Measurements from ENCODE around the gene FLRT2. TPM values are rescaled to one million over a fixed set of nuclear protein-coding genes. Genes with fewer than 3 reads are reported as not detected.

FLRT2 gene
- total RNA-seq = 1 to 10 TPM in 1 of 2 donors, under 1 TPM in 1; 0.25 to 1.5 TPM

- Mint-ChIP-seq H3K27ac (no peak within 1 kb of the TSS), H3K9me3 (peaks cover 3% of the 10 kb centered on the region), H3K4me3 (peak within 1 kb of the TSS; percentile 77), H3K4me1 (ENCODE audit: low read depth in 2 of 2) (peaks cover 20 to 29% of the 10 kb centered on the region in 2 donors), H3K36me3 (no peaks in the 10 kb centered on the region), H3K27me3 (peaks cover 52 to 66% of the 10 kb centered on the region in 2 donors)
- ATAC-seq = no peak
- no peak for DNase-seq (ENCODE audit: low spot score)
Observed at GRCh38 chr14:85529803-85530574, at the start of gene FLRT2. FLRT2 (plus strand) TSS chr14:85530144; CDS start chr14:85621515, 91,371 bp downstream.

GRCh38 chr14:85481471-85481870, 48.5 kb upstream of the FLRT2 start:
- ATAC-seq (no peak), DNase-seq (ENCODE audit: low spot score) (no peak)
- no peaks in the 10 kb centered on the region for H3K36me3 Mint-ChIP-seq
- H3K27me3 Mint-ChIP-seq = no peaks in the 10 kb centered on the region
- no peak overlapping the region for H3K27ac Mint-ChIP-seq
- H3K4me3 Mint-ChIP-seq = no peak overlapping the region
- H3K9me3 Mint-ChIP-seq = peaks cover 1% of the 10 kb centered on the region
- H3K4me1 Mint-ChIP-seq (ENCODE audit: low read depth in 2 of 2) = peaks cover 0 to 5% of the 10 kb centered on the region in 2 donors

DNA sequence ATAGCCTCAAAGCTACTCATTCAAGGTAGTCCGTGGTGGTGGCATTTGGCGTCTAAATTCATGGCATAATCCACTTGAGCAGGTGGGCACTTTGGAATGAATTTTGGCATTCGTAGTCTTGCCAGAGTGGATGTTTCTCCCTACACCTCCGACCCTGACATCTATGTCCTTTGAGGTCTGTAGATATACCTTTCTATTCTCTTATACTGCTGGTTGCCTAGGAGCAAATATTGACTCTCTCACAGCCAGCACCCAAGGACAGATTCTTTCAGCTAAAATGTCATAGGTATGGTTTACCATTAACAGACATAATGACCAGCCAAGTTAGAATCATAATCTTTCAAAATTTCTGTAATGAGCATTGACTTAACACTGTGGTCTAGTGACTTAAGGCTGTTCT, 47.4 kb upstream of the FLRT2 start:
- Mint-ChIP-seq H3K4me3 (no peak overlapping the region), H3K27me3 (no peaks in the 10 kb centered on the region), H3K36me3 (no peaks in the 10 kb centered on the region), H3K9me3 (no peaks in the 10 kb centered on the region), H3K27ac (no peak overlapping the region), H3K4me1 (ENCODE audit: low read depth in 2 of 2) (peaks cover 0 to 5% of the 10 kb centered on the region in 2 donors)
- DNase-seq (ENCODE audit: low spot score) (no peak), ATAC-seq (no peak)

GRCh38 chr14:85483037-85483436, 46.9 kb upstream of the FLRT2 start:
- H3K4me3 Mint-ChIP-seq = no peak overlapping the region
- no peaks in the 10 kb centered on the region for H3K27me3 Mint-ChIP-seq
- ATAC-seq (no peak), DNase-seq (ENCODE audit: low spot score) (no peak)
- H3K36me3 Mint-ChIP-seq = no peaks in the 10 kb centered on the region
- no peaks in the 10 kb centered on the region for H3K9me3 Mint-ChIP-seq
- peaks cover 0 to 5% of the 10 kb centered on the region in 2 donors for H3K4me1 Mint-ChIP-seq (ENCODE audit: low read depth in 2 of 2)
- no peak overlapping the region for H3K27ac Mint-ChIP-seq

GRCh38 chr14:85483652-85484051, 46.3 kb upstream of the FLRT2 start:
- Mint-ChIP-seq H3K9me3 (no peaks in the 10 kb centered on the region), H3K4me3 (no peak overlapping the region), H3K36me3 (no peaks in the 10 kb centered on the region), H3K27ac (no peak overlapping the region), H3K4me1 (ENCODE audit: low read depth in 2 of 2) (peaks cover 0 to 5% of the 10 kb centered on the region in 2 donors), H3K27me3 (no peaks in the 10 kb centered on the region)
- DNase-seq (ENCODE audit: low spot score) (no peak), ATAC-seq (no peak)

- Mint-ChIP-seq H3K4me3 (no peak overlapping the region), H3K36me3 (no peaks in the 10 kb centered on the region), H3K27ac (no peak overlapping the region), H3K4me1 (ENCODE audit: low read depth in 2 of 2) (peaks cover 0 to 3% of the 10 kb centered on the region in 2 donors), H3K9me3 (peaks cover 8% of the 10 kb centered on the region), H3K27me3 (no peaks in the 10 kb centered on the region)
- DNase-seq (ENCODE audit: low spot score) = no peak
- no peak for ATAC-seq
Observed at GRCh38 chr14:85487215-85487614, 42.7 kb upstream of the FLRT2 start.

- Mint-ChIP-seq H3K27ac (no peak overlapping the region), H3K36me3 (no peaks in the 10 kb centered on the region), H3K9me3 (no peaks in the 10 kb centered on the region), H3K27me3 (no peaks in the 10 kb centered on the region), H3K4me1 (ENCODE audit: low read depth in 2 of 2) (no peaks in the 10 kb centered on the region), H3K4me3 (no peak overlapping the region)
- DNase-seq (ENCODE audit: low spot score) (no peak), ATAC-seq (no peak)
Observed at GRCh38 chr14:85501751-85502150, 28.2 kb upstream of the FLRT2 start.

GRCh38 chr14:85508863-85509262, 21.1 kb upstream of the FLRT2 start:
- Mint-ChIP-seq H3K9me3 (peaks cover 9% of the 10 kb centered on the region), H3K4me3 (no peak overlapping the region), H3K4me1 (ENCODE audit: low read depth in 2 of 2) (no peaks in the 10 kb centered on the region), H3K27ac (no peak overlapping the region), H3K27me3 (peaks cover 0 to 5% of the 10 kb centered on the region in 2 donors), H3K36me3 (no peaks in the 10 kb centered on the region)
- ATAC-seq (no peak), DNase-seq (ENCODE audit: low spot score) (no peak)

DNA sequence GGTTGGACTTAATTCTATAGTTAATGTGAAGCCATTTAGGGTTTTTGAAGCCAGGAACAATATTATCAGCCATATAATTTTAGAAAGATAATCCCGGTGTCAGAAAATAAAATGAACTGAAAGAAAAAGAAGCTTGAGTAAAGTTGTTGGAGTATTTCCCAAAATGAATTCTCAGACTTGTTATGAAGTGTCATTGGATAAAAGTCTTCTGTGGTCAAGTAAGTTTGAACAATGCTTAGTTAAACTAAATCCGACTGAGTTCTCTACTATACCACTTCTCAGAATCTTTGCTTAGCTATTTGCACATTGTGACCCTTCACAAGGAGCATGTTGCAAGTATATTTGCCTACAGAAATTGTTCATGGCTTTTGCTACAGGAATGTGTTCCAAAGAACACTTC, 17.5 kb upstream of the FLRT2 start:
- ATAC-seq (no peak), DNase-seq (ENCODE audit: low spot score) (no peak)
- peaks cover 9% of the 10 kb centered on the region for H3K9me3 Mint-ChIP-seq
- peaks cover 0 to 2% of the 10 kb centered on the region in 2 donors for H3K4me1 Mint-ChIP-seq (ENCODE audit: low read depth in 2 of 2)
- no peak overlapping the region for H3K27ac Mint-ChIP-seq
- H3K36me3 Mint-ChIP-seq = no peaks in the 10 kb centered on the region
- no peak overlapping the region for H3K4me3 Mint-ChIP-seq
- H3K27me3 Mint-ChIP-seq = peaks cover 0 to 9% of the 10 kb centered on the region in 2 donors

DNA sequence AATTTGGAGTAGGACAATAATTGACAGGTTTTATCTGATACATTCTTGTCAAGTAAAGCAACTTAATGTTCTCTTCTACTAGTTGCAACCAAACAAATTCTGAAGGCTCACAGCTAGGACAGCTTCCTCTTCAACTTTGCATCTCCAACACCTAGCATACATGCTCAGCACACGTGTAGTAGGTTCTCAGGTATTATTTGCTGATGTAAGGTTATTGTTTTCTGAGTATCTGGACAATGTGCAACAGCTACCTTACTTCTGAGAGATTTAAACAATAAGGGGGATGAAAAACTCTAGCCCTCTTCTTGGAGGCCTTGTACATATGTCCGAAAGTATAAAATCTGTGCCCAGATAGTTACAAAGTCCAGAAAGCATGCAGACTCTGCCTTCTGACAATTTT, 15.5 kb upstream of the FLRT2 start:
- Mint-ChIP-seq H3K9me3 (peaks cover 4% of the 10 kb centered on the region), H3K27me3 (peaks cover 0 to 8% of the 10 kb centered on the region in 2 donors), H3K4me3 (no peak overlapping the region), H3K27ac (no peak overlapping the region), H3K4me1 (ENCODE audit: low read depth in 2 of 2) (peaks cover 0 to 2% of the 10 kb centered on the region in 2 donors), H3K36me3 (no peaks in the 10 kb centered on the region)
- no peak for DNase-seq (ENCODE audit: low spot score)
- no peak for ATAC-seq

DNA sequence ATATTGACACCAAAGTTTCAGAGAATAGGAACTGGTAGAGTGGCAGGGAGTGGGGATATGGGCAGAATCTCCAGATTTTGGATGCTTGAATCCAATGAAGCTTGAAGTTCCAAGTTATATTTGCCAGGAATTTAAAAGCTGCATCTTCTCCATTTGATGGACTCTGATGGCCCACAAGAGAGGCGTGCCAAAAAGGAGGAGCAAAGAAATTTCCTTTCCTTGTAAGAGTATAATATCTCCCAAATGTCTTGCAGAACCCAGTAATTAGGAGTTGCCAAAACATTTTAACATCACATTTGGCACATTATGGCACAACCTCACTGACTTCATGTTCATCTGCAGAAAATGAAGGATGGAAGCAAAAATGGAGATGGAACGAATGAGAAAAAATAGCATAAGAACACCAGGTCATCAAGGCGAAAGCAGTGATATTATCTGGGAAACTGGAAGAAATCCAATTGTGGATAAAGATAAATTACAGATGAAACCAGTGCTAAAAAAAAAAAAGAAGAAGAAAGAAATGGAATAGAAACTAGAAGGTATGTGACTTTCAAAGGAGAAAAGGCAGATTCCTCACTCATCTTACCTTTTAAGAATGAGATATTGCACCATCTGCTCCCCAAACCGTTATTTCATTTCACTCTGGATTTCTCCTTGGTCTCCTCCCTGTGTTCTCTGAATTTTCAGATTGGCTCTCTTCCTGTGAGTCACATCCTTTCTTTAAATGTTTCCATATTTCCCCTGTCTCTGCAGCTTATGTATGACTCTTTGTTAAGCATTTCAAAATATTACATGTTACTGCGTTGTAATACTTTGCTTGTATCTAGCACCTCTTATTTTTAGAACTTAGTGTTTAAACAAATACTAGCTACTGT, 13.5 kb upstream of the FLRT2 start:
- no peaks in the 10 kb centered on the region for H3K36me3 Mint-ChIP-seq
- H3K4me1 Mint-ChIP-seq (ENCODE audit: low read depth in 2 of 2) = peaks cover 0 to 2% of the 10 kb centered on the region in 2 donors
- H3K4me3 Mint-ChIP-seq = no peak overlapping the region
- DNase-seq (ENCODE audit: low spot score) (no peak), ATAC-seq (no peak)
- peaks cover 0 to 8% of the 10 kb centered on the region in 2 donors for H3K27me3 Mint-ChIP-seq
- H3K27ac Mint-ChIP-seq = no peak overlapping the region
- peaks cover 3% of the 10 kb centered on the region for H3K9me3 Mint-ChIP-seq

GRCh38 chr14:85517114-85517688, 12.7 kb upstream of the FLRT2 start:
- Mint-ChIP-seq H3K27ac (no peak overlapping the region), H3K4me1 (ENCODE audit: low read depth in 2 of 2) (peaks cover 0 to 2% of the 10 kb centered on the region in 2 donors), H3K27me3 (peaks cover 0 to 8% of the 10 kb centered on the region in 2 donors), H3K9me3 (no peaks in the 10 kb centered on the region), H3K4me3 (no peak overlapping the region), H3K36me3 (no peaks in the 10 kb centered on the region)
- ATAC-seq (no peak), DNase-seq (ENCODE audit: low spot score) (no peak)

- ATAC-seq = no peak
- Mint-ChIP-seq H3K27me3 (peaks cover 0 to 8% of the 10 kb centered on the region in 2 donors), H3K36me3 (no peaks in the 10 kb centered on the region), H3K9me3 (no peaks in the 10 kb centered on the region), H3K27ac (no peak overlapping the region), H3K4me1 (ENCODE audit: low read depth in 2 of 2) (peaks cover 0 to 2% of the 10 kb centered on the region in 2 donors), H3K4me3 (no peak overlapping the region)
- no peak for DNase-seq (ENCODE audit: low spot score)
Observed at GRCh38 chr14:85519661-85520305, 10.2 kb upstream of the FLRT2 start.
